IMR-90 (cell line): ENCODE data around the gene CD244. TPM values are rescaled to one million over a fixed set of nuclear protein-coding genes. Genes with fewer than 3 reads are reported as not detected.

Source experiments
- ATAC-seq: fragments of 200-7000 bp; cut with Tn5 transposase; 2 replicates; pipeline ENCODE4 v1.9.1; 2020; ENCODE audit warnings: low read depth, mild to moderate bottlenecking, moderate library complexity
- BruUV-seq: library from RNA; stranded (reverse); fragments of 400-500 nt; replicated peaks from 2 replicates; lab custom pipeline; 2021; lab: Mats Ljungman, UMichigan
- CTCF ChIA-PET: fragments of 300-600 bp; formaldehyde crosslinking; extraction: SDS; loops from one replicate; lab custom pipeline; 2021; ENCODE audit warnings: antibody characterized with exemption; lab: Yijun Ruan, JAX
- POLR2A ChIA-PET: fragments of 300-600 bp; sonication (Branson Sonifier 250); formaldehyde crosslinking; loops from one replicate; lab custom pipeline; 2022; ENCODE audit warnings: antibody characterized with exemption; ENCODE audit not compliant: unreplicated experiment; lab: Charles Lee
- DNase-seq: peaks from one replicate; pipeline ENCODE4 v3.0.0; 2013
- H2AFZ ChIP-seq: replicated peaks from 2 replicates; pipeline ENCODE3; 2013; ENCODE audit warnings: low read length, mild to moderate bottlenecking; ENCODE audit not compliant: poor library complexity
- H2AK5ac ChIP-seq: 2 replicates; pipeline ENCODE4 v1.6.1; 2013; ENCODE audit warnings: low read depth, low read length, inconsistent platforms
- H2AK9ac ChIP-seq: replicated peaks from 2 replicates; pipeline ENCODE3; 2013; ENCODE audit warnings: mild to moderate bottlenecking, low read depth, low read length, moderate library complexity; ENCODE audit not compliant: poor library complexity
- H2BK120ac ChIP-seq: 2 replicates; pipeline ENCODE4 v1.6.1; 2013; ENCODE audit warnings: low read depth, low read length, inconsistent platforms
- H2BK15ac ChIP-seq: 3 replicates; pipeline ENCODE4 v1.6.1; 2013; ENCODE audit warnings: low read depth, low read length, inconsistent platforms
- H2BK20ac ChIP-seq: 2 replicates; pipeline ENCODE4 v1.6.1; 2013; ENCODE audit warnings: low read depth, mild to moderate bottlenecking, inconsistent platforms, low read length, moderate library complexity
- H2BK5ac ChIP-seq: 2 replicates; pipeline ENCODE4 v1.6.1; 2013; ENCODE audit warnings: mild to moderate bottlenecking, low read depth, low read length, inconsistent platforms; ENCODE audit not compliant: poor library complexity, severe bottlenecking
- H3K14ac ChIP-seq: replicated peaks from 2 replicates; pipeline ENCODE4 v1.6.1; 2013; ENCODE audit warnings: low read depth, low read length, inconsistent platforms
- H3K18ac ChIP-seq: 2 replicates; pipeline ENCODE4 v1.6.1; 2013; ENCODE audit warnings: low read depth, low read length, control low read depth
- H3K23ac ChIP-seq: 2 replicates; pipeline ENCODE4 v1.6.1; 2013; ENCODE audit warnings: low read depth, low read length, inconsistent platforms
- H3K27ac ChIP-seq: 2 replicates; pipeline ENCODE4 v1.5.1; 2013; ENCODE audit warnings: mild to moderate bottlenecking, control low read depth, low read length; ENCODE audit not compliant: insufficient read depth
- H3K27me3 ChIP-seq: 2 replicates; pipeline ENCODE4 v1.6.1; 2013; ENCODE audit warnings: low read length; ENCODE audit not compliant: control insufficient read depth, insufficient read depth
- H3K36me3 ChIP-seq: 2 replicates; pipeline ENCODE4 v1.6.1; 2013; ENCODE audit warnings: low read length, mixed read lengths; ENCODE audit not compliant: control insufficient read depth, insufficient read depth
- H3K4ac ChIP-seq: 2 replicates; pipeline ENCODE4 v1.6.1; 2013; ENCODE audit warnings: low read depth, low read length, inconsistent platforms
- H3K4me1 ChIP-seq: 2 replicates; pipeline ENCODE4 v1.6.1; 2013; ENCODE audit warnings: low read length, mixed read lengths; ENCODE audit not compliant: control insufficient read depth, insufficient read depth
- H3K4me2 ChIP-seq: 2 replicates; pipeline ENCODE4 v1.6.1; 2013; ENCODE audit warnings: low read depth, mild to moderate bottlenecking, control low read depth, low read length, moderate library complexity
- H3K4me3 ChIP-seq: 2 replicates; pipeline ENCODE4 v1.5.1; 2013; ENCODE audit warnings: low read depth, mild to moderate bottlenecking, control low read depth, low read length, moderate library complexity; ENCODE audit not compliant: insufficient read depth
- H3K56ac ChIP-seq: 2 replicates; pipeline ENCODE4 v1.6.1; 2013; ENCODE audit warnings: low read length, inconsistent platforms; ENCODE audit not compliant: insufficient read depth; ENCODE audit errors: extremely low read depth
- H3K79me1 ChIP-seq, 2 experiments: 2 replicates each; pipeline ENCODE4 v1.6.1; 2013; ENCODE audit warnings: low read length in 2 of 2, inconsistent platforms in 1 of 2, low read depth in 1 of 2
- H3K9ac ChIP-seq: 2 replicates; pipeline ENCODE4 v1.6.1; 2013; ENCODE audit warnings: low read depth, low read length, control low read depth
- H3K9me1 ChIP-seq: 2 replicates; pipeline ENCODE4 v1.6.1; 2013; ENCODE audit warnings: low read length, inconsistent platforms; ENCODE audit not compliant: insufficient read depth
- H3K9me3 ChIP-seq: 2 replicates; pipeline ENCODE4 v1.6.1; 2013; ENCODE audit warnings: low read length; ENCODE audit not compliant: control insufficient read depth, insufficient read depth
- H4K20me1 ChIP-seq: 2 replicates; pipeline ENCODE4 v1.6.1; 2013; ENCODE audit warnings: low read length, inconsistent platforms; ENCODE audit not compliant: insufficient read depth
- H4K5ac ChIP-seq: 2 replicates; pipeline ENCODE4 v1.6.1; 2013; ENCODE audit warnings: mild to moderate bottlenecking, low read depth, low read length, control low read depth
- H4K8ac ChIP-seq, 2 experiments: 2 replicates each; pipeline ENCODE4 v1.6.1; 2013; ENCODE audit warnings: low read depth in 2 of 2, low read length in 2 of 2, control low read depth in 1 of 2, inconsistent platforms in 1 of 2
- H4K91ac ChIP-seq: 2 replicates; pipeline ENCODE4 v1.6.1; 2013; ENCODE audit warnings: low read depth, low read length, inconsistent platforms; ENCODE audit not compliant: insufficient read depth
- BHLHE40 ChIP-seq: fragments of 150-350 bp; IDR thresholded peaks from 2 replicates; pipeline ENCODE4 v1.6.1; 2016; ENCODE audit warnings: mild to moderate bottlenecking, low read depth, low read length
- CEBPB ChIP-seq: IDR thresholded peaks from 2 replicates; pipeline ENCODE4 v1.6.1; 2012; ENCODE audit warnings: low read depth, low read length, improper control_type of control experiment
- CHD1 ChIP-seq: IDR thresholded peaks from 2 replicates; pipeline ENCODE4 v1.6.1; 2012; ENCODE audit warnings: low read depth, low read length, improper control_type of control experiment
- CTCF ChIP-seq: conservative IDR thresholded peaks from 2 replicates; pipeline ENCODE4 v1.5.1; 2012; ENCODE audit warnings: mild to moderate bottlenecking, low read depth, low read length, improper control_type of control experiment
- MAFK ChIP-seq: IDR thresholded peaks from 2 replicates; pipeline ENCODE4 v1.6.1; 2012; ENCODE audit warnings: low read depth, low read length, improper control_type of control experiment
- MAZ ChIP-seq: IDR thresholded peaks from 2 replicates; pipeline ENCODE4 v1.6.1; 2012; ENCODE audit warnings: low read depth, mild to moderate bottlenecking, low read length, improper control_type of control experiment, moderate library complexity, borderline replicate concordance
- MXI1 ChIP-seq: IDR thresholded peaks from 2 replicates; pipeline ENCODE4 v1.6.1; 2012; ENCODE audit warnings: low read depth, mild to moderate bottlenecking, low read length, moderate library complexity, borderline replicate concordance
- NFE2L2 ChIP-seq: fragments of 150-350 bp; IDR thresholded peaks from 2 replicates; pipeline ENCODE4 v1.6.1; 2016; ENCODE audit warnings: low read depth, mild to moderate bottlenecking, low read length
- POLR2A ChIP-seq: IDR thresholded peaks from 2 replicates; pipeline ENCODE4 v1.6.1; 2012; ENCODE audit warnings: mild to moderate bottlenecking, low read depth, low read length
- RAD21 ChIP-seq: IDR thresholded peaks from 2 replicates; pipeline ENCODE4 v1.6.1; 2012; ENCODE audit warnings: low read length, improper control_type of control experiment
- RCOR1 ChIP-seq: IDR thresholded peaks from 2 replicates; pipeline ENCODE4 v1.6.1; 2012; ENCODE audit warnings: mild to moderate bottlenecking, low read length, improper control_type of control experiment; ENCODE audit not compliant: insufficient replicate concordance
- RFX5 ChIP-seq: IDR thresholded peaks from 2 replicates; pipeline ENCODE4 v1.8.0; 2012; ENCODE audit warnings: low read depth, mild to moderate bottlenecking, low read length, moderate library complexity
- WGBS, 2 experiments: methylation state at CpG; one replicate each; pipeline versions ENCODE4 v1.1.5 to v1.1.7; 2013; ENCODE audit warnings: missing lambda C conversion rate in 2 of 2; ENCODE audit not compliant: insufficient read length in 1 of 2; ENCODE audit errors: extremely low coverage in 2 of 2; 5-methylcytosine and 5-hydroxymethylcytosine counted together
- dilution Hi-C: fragments of 300-500 bp; cut with HindIII; formaldehyde crosslinking; loops from one replicate; pipeline ENCODE4 v1.14.3; 2018; ENCODE audit warnings: low sequenced_read_pairs; ENCODE audit not compliant: unreplicated experiment
- in situ Hi-C: fragments of 300-500 bp; cut with MboI; formaldehyde crosslinking; loops from 3 replicates; pipeline ENCODE4 v1.14.3; 2019; ENCODE audit warnings: low sequenced_read_pairs, inconsistent platforms, mixed read lengths
- intact Hi-C: fragments of 100-400 bp; cut with micrococcal nuclease; formaldehyde crosslinking; loops from 2 replicates; pipeline ENCODE4 v1.10.0; 2022
- polyA plus RNA-seq, 3 experiments: library from polyadenylated mRNA; depleted of rRNA; stranded (reverse); fragments of >200 nt; gene quantifications; 2 replicates each; pipeline ENCODE4 v1.2.3, GENCODE V29; 2012; ENCODE audit warnings: low replicate concordance in 1 of 3
- total RNA-seq: library from RNA; depleted of rRNA; stranded (reverse); fragments of >200 nt; gene quantifications from 2 replicates; pipeline ENCODE4 v1.2.3, GENCODE V29; 2012
- TF ChIP-seq, protein P1 (sequence below): fragments of 150-350 bp; IDR thresholded peaks from 2 replicates; pipeline ENCODE4 v1.6.1; 2017; ENCODE audit warnings: mild to moderate bottlenecking, antibody characterized with exemption, low read length, low read depth
- TF ChIP-seq, protein P2 (sequence below): fragments of 150-350 bp; IDR thresholded peaks from 2 replicates; pipeline ENCODE4 v1.6.1; 2016; ENCODE audit warnings: low read depth, mild to moderate bottlenecking, low read length, moderate library complexity, borderline replicate concordance

CD244 gene
- total and polyA plus RNA-seq, 2 of the 4 experiments (the other 2 are of a cell fraction) = not detected

GRCh38 chr1:160801836-160802580 lies 60.7 kb downstream of the CD244 start:
- H4K91ac ChIP-seq = no peak overlapping the region
- peak overlapping the region; percentile 21 for H2AFZ ChIP-seq
- WGBS, 2 experiments = 73% methylated on average over 20 of the region's 43 CpGs; no CpG with 5 or more reads in 1 of the 2 experiments
- no peak overlapping the region for H3K56ac ChIP-seq
- H2BK120ac ChIP-seq = no peak overlapping the region
- H2AK5ac ChIP-seq = no peak overlapping the region
- no peaks in the 10 kb centered on the region for H3K36me3 ChIP-seq
- H3K9me3 ChIP-seq = no peaks in the 10 kb centered on the region
- no peaks in the 10 kb centered on the region for H3K4me1 ChIP-seq
- H4K20me1 ChIP-seq = no peaks in the 10 kb centered on the region
- TF ChIP-seq, protein P1, sequence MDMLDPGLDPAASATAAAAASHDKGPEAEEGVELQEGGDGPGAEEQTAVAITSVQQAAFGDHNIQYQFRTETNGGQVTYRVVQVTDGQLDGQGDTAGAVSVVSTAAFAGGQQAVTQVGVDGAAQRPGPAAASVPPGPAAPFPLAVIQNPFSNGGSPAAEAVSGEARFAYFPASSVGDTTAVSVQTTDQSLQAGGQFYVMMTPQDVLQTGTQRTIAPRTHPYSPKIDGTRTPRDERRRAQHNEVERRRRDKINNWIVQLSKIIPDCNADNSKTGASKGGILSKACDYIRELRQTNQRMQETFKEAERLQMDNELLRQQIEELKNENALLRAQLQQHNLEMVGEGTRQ = no peak
- TF ChIP-seq MXI1 (no peak), MAZ (no peak), MAFK (no peak), CTCF (no peak), BHLHE40 (no peak), CHD1 (no peak), RFX5 (no peak), NFE2L2 (no peak), CEBPB (no peak), POLR2A (no peak), RAD21 (no peak), RCOR1 (no peak)
- TF ChIP-seq, protein P2, sequence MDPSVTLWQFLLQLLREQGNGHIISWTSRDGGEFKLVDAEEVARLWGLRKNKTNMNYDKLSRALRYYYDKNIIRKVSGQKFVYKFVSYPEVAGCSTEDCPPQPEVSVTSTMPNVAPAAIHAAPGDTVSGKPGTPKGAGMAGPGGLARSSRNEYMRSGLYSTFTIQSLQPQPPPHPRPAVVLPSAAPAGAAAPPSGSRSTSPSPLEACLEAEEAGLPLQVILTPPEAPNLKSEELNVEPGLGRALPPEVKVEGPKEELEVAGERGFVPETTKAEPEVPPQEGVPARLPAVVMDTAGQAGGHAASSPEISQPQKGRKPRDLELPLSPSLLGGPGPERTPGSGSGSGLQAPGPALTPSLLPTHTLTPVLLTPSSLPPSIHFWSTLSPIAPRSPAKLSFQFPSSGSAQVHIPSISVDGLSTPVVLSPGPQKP = no peak
- ATAC-seq = no peak
- intact Hi-C loops = no loop called here
- no peak overlapping the region for H3K4me2 ChIP-seq
- in situ Hi-C loops = no loop called here
- H2BK20ac ChIP-seq = no peak overlapping the region
- H3K79me1 ChIP-seq = no peaks in the 10 kb centered on the region
- no peak overlapping the region for H4K5ac ChIP-seq
- dilution Hi-C loops = no loop called here
- no peaks in the 10 kb centered on the region for H3K9me1 ChIP-seq
- H3K27ac ChIP-seq = no peak overlapping the region
- no peak overlapping the region for H3K4ac ChIP-seq
- no peak overlapping the region for H2BK15ac ChIP-seq
- H2BK5ac ChIP-seq = no peak overlapping the region
- BruUV-seq = no TSS peak
- no peaks in the 10 kb centered on the region for H3K27me3 ChIP-seq
- ChIA-PET CTCF (no interaction called here), POLR2A (no interaction called here)
- no peak for DNase-seq
- no peak overlapping the region for H3K23ac ChIP-seq
- no peak overlapping the region for H4K8ac ChIP-seq
- no peak overlapping the region for H3K14ac ChIP-seq
- no peak overlapping the region for H3K4me3 ChIP-seq
- H3K18ac ChIP-seq = no peak overlapping the region
- no peak overlapping the region for H2AK9ac ChIP-seq
- H3K9ac ChIP-seq = no peak overlapping the region
